IPS-20b (cell line): ENCODE measurements around the gene ATP11B.
"Not testable (repeated sequence)": the region's sequence is repeated elsewhere in the genome, so short reads cannot be mapped to it uniquely, and the experiment has no call there.

Experiments
- H3K27ac ChIP-seq: one replicate; pipeline ENCODE4 v1.5.1; 2013; ENCODE audit warnings: low read length
- H3K27me3 ChIP-seq: 2 replicates; pipeline ENCODE4 v1.6.1; 2013; ENCODE audit warnings: mild to moderate bottlenecking, low read length, inconsistent platforms; ENCODE audit not compliant: insufficient read depth
- H3K36me3 ChIP-seq: 2 replicates; pipeline ENCODE4 v1.6.1; 2013; ENCODE audit warnings: low read depth, mild to moderate bottlenecking, inconsistent platforms, low read length, moderate library complexity; ENCODE audit not compliant: insufficient read depth
- H3K4me1 ChIP-seq: 2 replicates; pipeline ENCODE4 v1.6.1; 2013; ENCODE audit warnings: mild to moderate bottlenecking, control low read depth, inconsistent platforms, low read length, moderate library complexity; ENCODE audit not compliant: insufficient read depth
- H3K4me3 ChIP-seq: 2 replicates; pipeline ENCODE4 v1.5.1; 2013; ENCODE audit warnings: mild to moderate bottlenecking, low read length, inconsistent platforms
- H3K9ac ChIP-seq: 2 replicates; pipeline ENCODE4 v1.6.1; 2013; ENCODE audit warnings: low read depth, mild to moderate bottlenecking, inconsistent platforms, low read length, moderate library complexity
- H3K9me3 ChIP-seq: 2 replicates; pipeline ENCODE4 v1.6.1; 2013; ENCODE audit warnings: mild to moderate bottlenecking, low read depth, low read length, inconsistent platforms; ENCODE audit not compliant: insufficient read depth

The ATP11B gene

DNA sequence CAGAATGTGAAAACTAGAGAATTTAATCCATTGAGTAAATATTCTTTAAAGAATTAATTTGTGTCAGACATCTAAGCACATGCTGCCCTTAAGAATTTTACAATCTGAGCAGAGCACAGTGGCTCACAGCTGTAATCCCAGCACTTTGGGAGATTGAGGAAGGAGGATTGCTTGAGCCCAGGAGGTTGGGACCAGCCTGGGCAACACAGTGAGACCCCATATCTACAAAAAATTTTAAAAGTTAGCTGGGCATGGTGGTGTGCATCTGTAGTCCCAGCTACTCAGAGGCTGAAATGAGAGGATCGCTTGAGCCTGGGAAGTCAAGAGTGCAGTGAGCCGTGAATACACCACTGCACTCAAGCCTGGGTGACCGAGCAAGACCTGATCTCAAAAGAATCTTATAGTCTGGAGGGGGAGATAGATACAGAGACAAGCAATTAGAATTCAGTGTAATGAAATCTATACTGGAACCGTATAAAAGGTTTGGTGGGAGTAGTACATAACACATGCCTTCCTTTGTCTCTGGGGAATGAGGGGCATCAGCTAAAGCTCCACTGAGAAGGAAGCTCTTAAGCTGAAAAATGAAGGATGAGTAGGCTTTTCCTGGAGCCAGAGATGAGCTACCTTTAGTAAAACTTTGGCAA is 21.2 kb downstream of the ATP11B start:
- no peaks in the 10 kb centered on the region for H3K36me3 ChIP-seq

DNA sequence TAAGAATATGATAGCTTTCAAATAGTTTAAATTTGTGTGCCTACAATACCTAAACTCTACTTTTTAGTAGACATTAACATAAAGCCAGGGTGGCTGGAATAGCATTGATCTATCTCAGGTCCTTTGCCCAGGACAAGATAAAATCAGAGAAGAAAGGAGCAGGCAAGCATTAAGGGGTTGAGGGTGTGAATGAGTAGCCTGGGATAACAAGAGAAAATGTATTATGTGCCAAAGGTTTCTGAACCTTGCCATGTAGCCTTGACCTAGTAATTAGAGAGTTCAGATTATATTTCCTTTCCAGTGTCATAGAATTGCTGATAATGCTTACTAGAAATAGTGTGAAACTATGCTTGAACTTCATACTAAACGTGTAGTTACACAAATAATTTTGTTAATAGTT is 22.9 kb downstream of the ATP11B start:
- no peak overlapping the region for H3K4me3 ChIP-seq
- H3K27ac ChIP-seq: no peak overlapping the region
- H3K27me3 ChIP-seq: no peaks in the 10 kb centered on the region
- no peak overlapping the region for H3K9ac ChIP-seq
- no peaks in the 10 kb centered on the region for H3K36me3 ChIP-seq
- no peaks in the 10 kb centered on the region for H3K9me3 ChIP-seq
- no peaks in the 10 kb centered on the region for H3K4me1 ChIP-seq

More for the DNA sequence above, 21.2 kb downstream of the ATP11B start:
- no peak overlapping the region for H3K4me3 ChIP-seq
- H3K27me3 ChIP-seq: no peaks in the 10 kb centered on the region
- H3K9ac ChIP-seq: no peak overlapping the region
- no peaks in the 10 kb centered on the region for H3K4me1 ChIP-seq
- no peaks in the 10 kb centered on the region for H3K9me3 ChIP-seq
- H3K27ac ChIP-seq: no peak overlapping the region

DNA sequence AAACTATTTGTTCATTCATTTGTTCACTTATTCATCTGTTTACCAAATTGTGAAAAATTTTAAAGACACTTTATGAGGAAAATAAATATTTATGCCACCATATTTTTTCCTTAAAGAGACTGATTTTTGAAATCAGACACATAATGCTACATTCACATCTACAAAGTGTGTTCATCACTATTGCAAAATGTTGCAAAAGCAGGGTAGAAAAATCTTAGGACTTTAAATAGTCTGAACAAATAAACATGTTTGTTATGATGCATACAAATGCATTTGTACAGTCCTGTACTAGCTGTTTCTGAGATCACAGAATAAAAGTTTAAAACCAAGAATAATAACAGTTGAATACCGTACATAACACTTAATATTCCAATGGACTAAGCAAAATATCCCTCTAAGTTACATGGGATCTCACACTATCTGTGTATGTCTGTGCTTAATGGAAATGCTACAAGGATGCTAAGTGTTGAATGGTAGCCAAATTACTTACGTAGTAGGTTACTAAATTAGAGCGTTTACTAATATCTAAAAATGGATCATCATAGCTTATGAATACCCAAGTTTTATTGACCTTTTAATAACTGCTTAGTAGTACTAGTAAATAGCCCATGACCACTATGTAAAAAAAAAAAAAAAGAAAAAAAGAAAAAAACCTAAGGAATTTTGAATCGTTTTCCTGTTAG is 25.1 kb downstream of the ATP11B start:
- Histone ChIP-seq H3K9me3 (no peaks in the 10 kb centered on the region), H3K27ac (no peak overlapping the region), H3K4me1 (no peaks in the 10 kb centered on the region), H3K36me3 (no peaks in the 10 kb centered on the region), H3K4me3 (no peak overlapping the region), H3K27me3 (no peaks in the 10 kb centered on the region), H3K9ac (no peak overlapping the region)

DNA sequence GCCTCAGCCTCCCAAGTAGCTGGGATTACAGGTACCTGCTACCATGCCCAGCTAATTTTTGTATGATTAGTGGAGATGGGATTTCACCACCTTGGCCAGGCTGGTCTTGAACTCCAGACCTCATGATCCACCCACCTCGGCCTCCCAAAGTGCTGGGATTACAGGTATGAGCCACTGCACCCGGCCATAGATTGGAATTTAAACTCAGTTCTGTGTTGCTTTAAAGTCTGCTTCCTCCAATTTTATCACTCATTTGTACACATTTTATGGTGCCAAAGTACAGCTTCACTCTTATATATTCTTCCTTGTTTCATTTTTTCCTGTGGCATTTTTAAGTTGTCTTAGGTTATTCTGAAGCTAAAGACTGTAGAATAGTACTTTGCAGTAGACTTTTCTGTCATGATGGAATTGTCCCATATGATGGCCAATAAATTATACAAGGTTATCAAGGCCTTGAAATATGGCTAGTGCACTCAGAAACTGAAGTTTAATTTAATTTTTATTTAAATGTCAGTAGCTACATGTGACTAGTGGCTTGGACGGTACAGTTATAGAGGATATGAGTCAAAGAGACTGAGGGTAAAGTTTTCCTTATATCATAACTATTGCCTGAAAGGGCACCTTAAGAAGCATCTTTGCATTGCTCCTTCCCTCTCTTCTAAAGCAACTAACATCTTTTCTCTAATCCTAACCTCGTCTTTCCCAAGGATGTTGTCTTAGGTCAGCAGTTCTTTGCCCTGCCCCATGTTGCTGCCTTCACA is 28.1 kb downstream of the ATP11B start:
- Histone ChIP-seq H3K4me1 (no peaks in the 10 kb centered on the region), H3K27me3 (no peaks in the 10 kb centered on the region), H3K9ac (no peak overlapping the region), H3K4me3 (no peak overlapping the region), H3K9me3 (no peaks in the 10 kb centered on the region), H3K27ac (no peak overlapping the region), H3K36me3 (no peaks in the 10 kb centered on the region)

DNA sequence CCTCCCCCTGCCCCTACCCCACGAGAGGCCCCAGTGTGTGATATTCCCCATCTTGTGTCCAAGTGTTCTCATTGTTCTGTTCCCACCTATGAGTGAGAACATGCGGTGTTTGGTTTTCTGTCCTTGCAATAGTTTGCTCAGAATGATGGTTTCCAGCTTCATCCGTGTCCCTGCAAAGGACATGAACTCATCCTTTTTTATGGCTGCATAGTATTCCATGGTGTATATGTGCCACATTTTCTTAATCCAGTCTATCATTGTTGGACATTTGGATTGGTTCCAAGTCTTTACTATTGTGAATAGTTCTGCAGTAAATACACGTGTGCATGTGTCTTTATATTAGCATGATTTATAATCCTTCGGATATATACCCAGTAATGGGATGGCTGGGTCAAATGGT is 29.0 kb downstream of the ATP11B start:
- not testable (repeated sequence) for H3K9me3 ChIP-seq, H3K27me3 ChIP-seq, H3K27ac ChIP-seq, H3K4me3 ChIP-seq, H3K36me3 ChIP-seq, H3K4me1 ChIP-seq, H3K9ac ChIP-seq

DNA sequence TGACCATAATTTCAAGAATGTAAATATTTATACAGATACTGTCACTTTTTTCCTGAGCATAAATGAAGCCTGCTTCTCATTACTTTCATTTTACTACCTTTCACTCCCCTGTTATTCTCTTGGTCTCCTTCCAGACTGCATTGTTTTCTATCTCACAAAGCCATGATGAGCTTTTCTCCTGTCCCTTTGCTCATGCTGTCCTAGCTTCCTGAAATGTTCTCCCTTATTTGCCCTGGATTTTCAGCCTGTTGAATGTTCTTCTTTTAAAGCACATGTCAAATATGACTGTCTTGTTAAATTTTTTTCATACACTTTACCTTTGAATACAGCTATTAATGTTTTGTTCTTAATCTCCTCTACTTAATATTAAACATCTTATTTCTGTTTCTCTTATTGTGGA is 31.7 kb downstream of the ATP11B start:
- Histone ChIP-seq H3K27ac (no peak overlapping the region), H3K27me3 (no peaks in the 10 kb centered on the region), H3K4me3 (no peak overlapping the region), H3K36me3 (no peaks in the 10 kb centered on the region), H3K9ac (no peak overlapping the region), H3K9me3 (no peaks in the 10 kb centered on the region), H3K4me1 (no peaks in the 10 kb centered on the region)

- Histone ChIP-seq H3K9me3 (no peaks in the 10 kb centered on the region), H3K4me3 (no peak overlapping the region), H3K27ac (no peak overlapping the region), H3K27me3 (no peaks in the 10 kb centered on the region), H3K36me3 (no peaks in the 10 kb centered on the region), H3K4me1 (no peaks in the 10 kb centered on the region), H3K9ac (no peak overlapping the region)
Measured at GRCh38 chr3:182829761-182830405, 36.6 kb downstream of the ATP11B start.

- no peak overlapping the region for H3K4me3 ChIP-seq
- no peak overlapping the region for H3K27ac ChIP-seq
- no peaks in the 10 kb centered on the region for H3K36me3 ChIP-seq
- H3K9me3 ChIP-seq: no peaks in the 10 kb centered on the region
- H3K27me3 ChIP-seq: no peaks in the 10 kb centered on the region
- no peak overlapping the region for H3K9ac ChIP-seq
- H3K4me1 ChIP-seq: no peaks in the 10 kb centered on the region
Measured at GRCh38 chr3:182837855-182838454, 44.7 kb downstream of the ATP11B start.

DNA sequence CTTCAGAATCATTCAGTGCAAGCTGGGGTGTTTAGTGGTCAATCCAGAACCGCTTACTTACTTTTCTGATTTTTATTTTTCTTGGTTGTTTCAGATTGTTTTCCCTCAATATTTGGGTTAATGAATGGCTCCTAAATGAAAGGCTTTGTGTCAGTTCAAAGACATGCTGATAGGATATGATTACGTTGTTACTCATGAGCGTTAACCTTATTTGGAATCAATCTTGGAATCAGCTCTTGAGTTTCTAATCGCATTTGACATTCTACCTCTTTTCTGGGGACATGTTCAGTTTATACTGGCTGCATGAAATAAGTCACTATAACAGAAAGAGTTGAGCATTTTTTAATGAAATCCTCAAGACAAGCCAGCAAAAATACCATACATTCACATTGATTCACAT is 50.2 kb downstream of the ATP11B start:
- Histone ChIP-seq H3K9ac (no peak overlapping the region), H3K9me3 (no peaks in the 10 kb centered on the region), H3K27me3 (no peaks in the 10 kb centered on the region), H3K27ac (no peak overlapping the region), H3K4me3 (no peak overlapping the region), H3K4me1 (no peaks in the 10 kb centered on the region), H3K36me3 (no peaks in the 10 kb centered on the region)

- Histone ChIP-seq H3K4me1 (no peaks in the 10 kb centered on the region), H3K27me3 (no peaks in the 10 kb centered on the region), H3K36me3 (peaks cover 3% of the 10 kb centered on the region; the same call in 1 of the 2 replicates), H3K9me3 (no peaks in the 10 kb centered on the region), H3K9ac (no peak overlapping the region), H3K27ac (no peak overlapping the region), H3K4me3 (no peak overlapping the region)
Measured at GRCh38 chr3:182848906-182849305, 55.6 kb downstream of the ATP11B start.

DNA sequence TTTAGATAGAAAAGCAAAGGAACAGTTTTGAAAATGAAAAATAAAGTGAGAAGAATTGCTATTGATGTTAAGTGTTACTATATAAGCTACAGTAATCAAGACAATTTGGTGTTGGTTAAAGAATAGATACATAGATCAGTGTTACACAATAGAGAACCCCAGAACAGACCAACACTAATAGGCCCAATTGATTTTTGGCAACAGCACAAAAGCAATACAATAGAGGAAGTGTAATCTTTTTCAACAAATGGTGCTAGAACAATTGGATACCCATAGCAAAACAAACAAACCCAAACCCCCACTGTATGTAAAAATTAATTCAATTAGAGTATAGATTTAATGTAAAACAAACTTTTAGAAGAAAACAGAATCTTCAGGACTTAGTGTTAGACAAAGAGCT is 61.8 kb downstream of the ATP11B start:
- Histone ChIP-seq H3K4me3 (no peak overlapping the region), H3K27ac (no peak overlapping the region), H3K36me3 (no peaks in the 10 kb centered on the region), H3K9ac (no peak overlapping the region), H3K27me3 (no peaks in the 10 kb centered on the region), H3K4me1 (no peaks in the 10 kb centered on the region), H3K9me3 (no peaks in the 10 kb centered on the region)
